Osteocyte (in vitro differentiated cells): ENCODE results near the gene MELTF. TPM values are rescaled to one million over a fixed set of nuclear protein-coding genes. Genes with fewer than 3 reads are reported as not detected.

Experiments
- DNase-seq: peaks from one replicate; pipeline ENCODE4 v3.0.0; 2021; ENCODE audit warnings: mixed read lengths; ENCODE audit not compliant: unreplicated experiment; ENCODE audit errors: extremely low spot score
- H3K27ac Mint-ChIP-seq: one replicate; pipeline ENCODE4 v1.8.0; 2021; ENCODE audit warnings: mild to moderate bottlenecking, mixed read lengths; ENCODE audit not compliant: unreplicated experiment
- H3K27me3 Mint-ChIP-seq: one replicate; pipeline ENCODE4 v1.8.0; 2021; ENCODE audit warnings: mixed read lengths; ENCODE audit not compliant: unreplicated experiment
- H3K36me3 Mint-ChIP-seq: one replicate; pipeline ENCODE4 v1.8.0; 2021; ENCODE audit warnings: mixed read lengths; ENCODE audit not compliant: unreplicated experiment
- H3K4me1 Mint-ChIP-seq: one replicate; pipeline ENCODE4 v1.8.0; 2021; ENCODE audit warnings: mixed read lengths; ENCODE audit not compliant: unreplicated experiment
- H3K4me3 Mint-ChIP-seq: one replicate; pipeline ENCODE4 v1.8.0; 2021; ENCODE audit warnings: mild to moderate bottlenecking, moderate library complexity, mixed read lengths; ENCODE audit not compliant: unreplicated experiment
- H3K9me3 Mint-ChIP-seq: one replicate; pipeline ENCODE4 v1.8.0; 2021; ENCODE audit warnings: mixed read lengths; ENCODE audit not compliant: unreplicated experiment
- total RNA-seq: library from RNA; stranded (reverse); gene quantifications from 2 replicates; pipeline ENCODE4 v1.2.1, GENCODE V29; 2021
- TF ChIP-seq, protein P1 (sequence below): fragments of 200-600 bp; sonication (generic); IDR thresholded peaks from 2 replicates; pipeline ENCODE4 v1.5.0; 2021; ENCODE audit warnings: antibody characterized with exemption, mild to moderate bottlenecking, moderate library complexity

MELTF gene
- total RNA-seq, 1 donor from 2014 or later: 1.4 TPM

DNA sequence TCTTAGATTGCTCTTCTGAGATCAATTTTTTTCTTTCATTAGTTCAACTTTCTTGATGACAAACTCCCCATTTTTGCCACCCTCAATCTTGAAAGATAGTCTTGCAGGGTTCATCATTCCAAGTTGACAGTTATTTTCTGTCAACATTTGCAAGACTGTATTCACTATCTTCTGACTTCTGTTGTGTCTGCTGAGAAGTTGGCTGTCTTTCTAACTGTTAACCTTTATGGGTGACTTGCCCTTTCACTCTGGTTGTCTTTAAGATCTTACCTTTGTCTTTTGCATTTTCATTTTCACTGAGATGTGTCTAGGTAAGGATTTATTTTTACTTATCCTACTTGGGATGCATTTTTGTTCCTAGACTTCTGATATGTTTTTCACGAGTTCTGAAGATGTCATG is 46.4 kb downstream of the MELTF start:
- no peak overlapping the region for H3K27ac Mint-ChIP-seq
- peaks cover 5% of the 10 kb centered on the region for H3K4me1 Mint-ChIP-seq
- no peaks in the 10 kb centered on the region for H3K36me3 Mint-ChIP-seq
- no peak for DNase-seq
- H3K4me3 Mint-ChIP-seq: no peak overlapping the region
- peaks cover 34% of the 10 kb centered on the region for H3K27me3 Mint-ChIP-seq
- TF ChIP-seq, protein P1, sequence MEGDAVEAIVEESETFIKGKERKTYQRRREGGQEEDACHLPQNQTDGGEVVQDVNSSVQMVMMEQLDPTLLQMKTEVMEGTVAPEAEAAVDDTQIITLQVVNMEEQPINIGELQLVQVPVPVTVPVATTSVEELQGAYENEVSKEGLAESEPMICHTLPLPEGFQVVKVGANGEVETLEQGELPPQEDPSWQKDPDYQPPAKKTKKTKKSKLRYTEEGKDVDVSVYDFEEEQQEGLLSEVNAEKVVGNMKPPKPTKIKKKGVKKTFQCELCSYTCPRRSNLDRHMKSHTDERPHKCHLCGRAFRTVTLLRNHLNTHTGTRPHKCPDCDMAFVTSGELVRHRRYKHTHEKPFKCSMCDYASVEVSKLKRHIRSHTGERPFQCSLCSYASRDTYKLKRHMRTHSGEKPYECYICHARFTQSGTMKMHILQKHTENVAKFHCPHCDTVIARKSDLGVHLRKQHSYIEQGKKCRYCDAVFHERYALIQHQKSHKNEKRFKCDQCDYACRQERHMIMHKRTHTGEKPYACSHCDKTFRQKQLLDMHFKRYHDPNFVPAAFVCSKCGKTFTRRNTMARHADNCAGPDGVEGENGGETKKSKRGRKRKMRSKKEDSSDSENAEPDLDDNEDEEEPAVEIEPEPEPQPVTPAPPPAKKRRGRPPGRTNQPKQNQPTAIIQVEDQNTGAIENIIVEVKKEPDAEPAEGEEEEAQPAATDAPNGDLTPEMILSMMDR: no peak
- peaks cover 10% of the 10 kb centered on the region for H3K9me3 Mint-ChIP-seq

DNA sequence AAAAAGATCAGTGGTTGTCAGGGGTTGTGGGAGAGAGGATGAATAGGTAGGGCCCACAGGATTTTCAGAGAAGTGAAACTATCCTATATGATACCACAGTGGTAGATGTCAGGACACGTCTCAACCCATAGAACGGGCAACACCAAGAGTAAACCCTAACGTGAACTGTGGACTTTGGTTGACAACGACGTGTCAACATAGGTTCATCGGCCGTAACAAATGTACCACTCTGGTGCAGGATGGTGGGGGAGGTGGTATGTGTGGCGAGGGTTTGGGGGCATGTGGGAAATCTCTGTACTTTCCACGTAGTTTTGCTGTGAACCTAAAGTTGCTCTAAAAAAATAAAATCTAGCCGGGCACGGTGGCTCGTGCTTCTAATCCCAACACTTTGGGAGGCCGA is 48.0 kb downstream of the MELTF start:
- Mint-ChIP-seq H3K27me3 (peaks cover 26% of the 10 kb centered on the region), H3K4me3 (no peak overlapping the region), H3K9me3 (peaks cover 10% of the 10 kb centered on the region), H3K36me3 (no peaks in the 10 kb centered on the region), H3K4me1 (peaks cover 5% of the 10 kb centered on the region), H3K27ac (no peak overlapping the region)
- TF ChIP-seq, protein P1: no peak
- no peak for DNase-seq

GRCh38 chr3:196979545-196979944 is 50.1 kb downstream of the MELTF start:
- Mint-ChIP-seq H3K27me3 (peaks cover 18% of the 10 kb centered on the region), H3K9me3 (peaks cover 10% of the 10 kb centered on the region), H3K4me1 (peaks cover 5% of the 10 kb centered on the region), H3K27ac (no peak overlapping the region), H3K36me3 (no peaks in the 10 kb centered on the region), H3K4me3 (no peak overlapping the region)
- DNase-seq: no peak
- TF ChIP-seq, protein P1: no peak

DNA sequence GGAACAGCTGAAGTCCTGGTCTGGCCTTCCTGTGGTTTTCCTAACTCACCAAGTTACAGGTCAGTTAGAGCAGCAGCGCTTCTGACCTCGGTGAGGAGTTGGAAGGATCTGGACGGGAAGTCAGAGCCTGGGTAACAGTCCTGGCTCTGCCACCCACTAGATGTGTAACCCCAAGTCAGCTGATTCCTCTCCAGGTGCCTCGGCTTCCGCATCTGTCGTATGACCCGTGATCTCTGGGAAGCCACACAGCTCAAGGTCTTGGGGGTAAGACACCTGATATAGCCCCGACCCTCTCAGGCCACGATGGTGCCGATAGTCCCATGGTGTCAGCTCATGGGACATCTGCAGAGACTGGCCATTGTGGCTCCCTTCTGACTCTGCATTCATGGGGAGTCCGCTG is 52.7 kb downstream of the MELTF start:
- DNase-seq: no peak
- H3K9me3 Mint-ChIP-seq: no peaks in the 10 kb centered on the region
- TF ChIP-seq, protein P1: no peak
- peaks cover 3% of the 10 kb centered on the region for H3K27me3 Mint-ChIP-seq
- H3K27ac Mint-ChIP-seq: no peak overlapping the region
- no peaks in the 10 kb centered on the region for H3K36me3 Mint-ChIP-seq
- H3K4me1 Mint-ChIP-seq: peaks cover 5% of the 10 kb centered on the region
- H3K4me3 Mint-ChIP-seq: no peak overlapping the region

- Mint-ChIP-seq H3K4me1 (peaks cover 6% of the 10 kb centered on the region), H3K27me3 (no peaks in the 10 kb centered on the region), H3K36me3 (no peaks in the 10 kb centered on the region), H3K4me3 (no peak overlapping the region), H3K9me3 (no peaks in the 10 kb centered on the region), H3K27ac (no peak overlapping the region)
- TF ChIP-seq, protein P1: no peak
- no peak for DNase-seq
Observed at GRCh38 chr3:196975349-196975748, 54.3 kb downstream of the MELTF start.
